Astrocyte of the cerebellum (primary cell): Measurements from ENCODE around the gene HSD17B8.
A peak's percentile ranks its signal among the peaks of the same experiment; 100 is the strongest.

Source experiments
- DNase-seq: peaks from one replicate; pipeline ENCODE4 v3.0.0-alpha.2; 2011; ENCODE audit warnings: low read depth
- H3K4me3 ChIP-seq: 2 replicates; pipeline ENCODE4 v1.5.1; 2011; ENCODE audit warnings: mild to moderate bottlenecking, low read depth, low read length, moderate library complexity
- in situ Hi-C: cut with HindIII; loops from 2 replicates; pipeline ENCODE4 v1.10.0; 2017; ENCODE audit warnings: low sequenced_read_pairs
- TF ChIP-seq, protein P1 (sequence below): IDR thresholded peaks from 2 replicates; pipeline ENCODE4 v1.5.1; 2012; ENCODE audit warnings: low read length, low read depth, moderate library complexity, mild to moderate bottlenecking; ENCODE audit errors: missing control alignments

HSD17B8 gene

GRCh38 chr6:33209856-33210255 is 5.4 kb downstream of the HSD17B8 start:
- DNase-seq = no peak
- no peak overlapping the region for H3K4me3 ChIP-seq
- TF ChIP-seq, protein P1, sequence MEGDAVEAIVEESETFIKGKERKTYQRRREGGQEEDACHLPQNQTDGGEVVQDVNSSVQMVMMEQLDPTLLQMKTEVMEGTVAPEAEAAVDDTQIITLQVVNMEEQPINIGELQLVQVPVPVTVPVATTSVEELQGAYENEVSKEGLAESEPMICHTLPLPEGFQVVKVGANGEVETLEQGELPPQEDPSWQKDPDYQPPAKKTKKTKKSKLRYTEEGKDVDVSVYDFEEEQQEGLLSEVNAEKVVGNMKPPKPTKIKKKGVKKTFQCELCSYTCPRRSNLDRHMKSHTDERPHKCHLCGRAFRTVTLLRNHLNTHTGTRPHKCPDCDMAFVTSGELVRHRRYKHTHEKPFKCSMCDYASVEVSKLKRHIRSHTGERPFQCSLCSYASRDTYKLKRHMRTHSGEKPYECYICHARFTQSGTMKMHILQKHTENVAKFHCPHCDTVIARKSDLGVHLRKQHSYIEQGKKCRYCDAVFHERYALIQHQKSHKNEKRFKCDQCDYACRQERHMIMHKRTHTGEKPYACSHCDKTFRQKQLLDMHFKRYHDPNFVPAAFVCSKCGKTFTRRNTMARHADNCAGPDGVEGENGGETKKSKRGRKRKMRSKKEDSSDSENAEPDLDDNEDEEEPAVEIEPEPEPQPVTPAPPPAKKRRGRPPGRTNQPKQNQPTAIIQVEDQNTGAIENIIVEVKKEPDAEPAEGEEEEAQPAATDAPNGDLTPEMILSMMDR = no peak
- in situ Hi-C loops = no loop called here

- TF ChIP-seq, protein P1 = no peak
- DNase-seq = no peak
- in situ Hi-C loops = no loop called here
- no peak overlapping the region for H3K4me3 ChIP-seq
Observed at GRCh38 chr6:33211136-33211535, 6.7 kb downstream of the HSD17B8 start.

DNA sequence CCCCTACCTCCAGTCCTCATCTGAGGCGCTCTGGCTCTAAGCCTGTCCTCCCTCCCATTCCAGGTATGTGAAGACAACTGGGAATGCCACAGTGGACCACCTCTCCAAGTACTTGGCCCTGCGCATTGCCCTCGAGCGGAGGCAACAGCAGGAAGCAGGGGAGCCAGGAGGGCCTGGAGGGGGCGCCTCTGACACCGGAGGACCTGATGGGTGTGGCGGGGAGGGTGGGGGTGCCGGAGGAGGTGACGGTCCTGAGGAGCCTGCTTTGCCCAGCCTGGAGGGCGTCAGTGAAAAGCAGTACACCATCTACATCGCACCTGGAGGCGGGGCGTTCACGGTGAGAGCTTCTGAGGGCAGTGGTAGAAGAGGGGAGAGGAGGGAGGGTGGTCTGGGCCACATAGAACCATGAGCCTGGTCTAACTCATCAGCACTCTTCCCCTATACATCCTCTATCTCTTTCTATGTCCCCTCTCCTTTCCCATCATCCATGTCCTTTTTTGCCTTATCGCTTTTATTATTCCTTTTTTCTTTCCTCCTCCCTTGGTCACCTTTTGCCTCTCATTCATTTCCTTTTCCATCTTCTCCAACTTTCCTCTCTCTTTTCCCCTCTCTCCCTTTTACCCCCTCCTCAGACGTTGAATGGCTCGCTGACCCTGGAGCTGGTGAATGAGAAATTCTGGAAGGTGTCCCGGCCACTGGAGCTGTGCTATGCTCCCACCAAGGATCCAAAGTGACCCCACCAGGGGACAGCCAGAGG is 7.4 kb downstream of the HSD17B8 start:
- TF ChIP-seq, protein P1 = no peak
- no peak overlapping the region for H3K4me3 ChIP-seq
- DNase-seq = no peak
- in situ Hi-C loops = no loop called here

- no peak for DNase-seq
- TF ChIP-seq, protein P1 = no peak
- in situ Hi-C loops = no loop called here
- peak overlapping the region; percentile 50 for H3K4me3 ChIP-seq
Observed at GRCh38 chr6:33212857-33213165, 8.4 kb downstream of the HSD17B8 start.

- TF ChIP-seq, protein P1 = no peak
- in situ Hi-C loops = no loop called here
- peak overlapping the region; percentile 50 for H3K4me3 ChIP-seq
- DNase-seq = no peak
Observed at GRCh38 chr6:33213166-33213988, 8.9 kb downstream of the HSD17B8 start.

DNA sequence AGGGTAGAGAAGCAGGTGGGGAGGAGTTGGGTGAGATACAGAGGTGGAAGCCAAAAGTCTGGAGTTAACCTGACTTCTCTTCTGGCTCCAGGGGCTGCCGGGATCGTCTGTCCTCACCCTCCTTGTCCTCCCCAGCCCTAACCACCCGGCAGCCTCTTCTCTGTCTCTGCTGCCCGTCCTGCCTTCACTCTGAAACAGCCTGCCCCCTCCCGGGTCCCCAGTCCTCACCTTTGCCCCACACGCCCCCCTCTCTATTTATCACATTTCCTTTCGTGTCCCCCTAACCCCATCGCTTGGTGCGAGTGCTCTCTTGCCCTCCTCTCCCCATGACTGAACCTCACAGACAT is 9.5 kb downstream of the HSD17B8 start:
- in situ Hi-C loops = no loop called here
- H3K4me3 ChIP-seq = peak overlapping the region; percentile 50
- TF ChIP-seq, protein P1 = no peak
- no peak for DNase-seq
